GM12878 (cell line): ENCODE measurements around the gene SPINK8.
"Not testable (repeated sequence)": the region's sequence is repeated elsewhere in the genome, so short reads cannot be mapped to it uniquely, and the experiment has no call there.

Experiments used
- ATF3 ChIP-seq: IDR thresholded peaks from 2 replicates; pipeline ENCODE4 v1.6.1; 2011; ENCODE audit warnings: low read depth, mild to moderate bottlenecking, low read length, moderate library complexity, borderline replicate concordance; ENCODE audit errors: extremely low read depth
- CTCF ChIP-seq, 3 experiments: IDR thresholded peaks in 2 of 3; conservative IDR thresholded peaks in 1 of 3; 2 replicates each; pipeline ENCODE4 v1.5.1; 2011; ENCODE audit warnings: low read depth in 3 of 3, low read length in 3 of 3, mild to moderate bottlenecking in 3 of 3, control low read depth in 2 of 3, moderate library complexity in 2 of 3, inconsistent platforms in 1 of 3, mixed read lengths in 1 of 3; ENCODE audit not compliant: control insufficient read depth in 2 of 3, insufficient read depth in 1 of 3; ENCODE audit errors: extremely low read depth in 1 of 3
- HCFC1 ChIP-seq: fragments of 150-350 bp; IDR thresholded peaks from 2 replicates; pipeline ENCODE4 v1.6.1; 2014; ENCODE audit warnings: low read length
- HDGF ChIP-seq: fragments of 450-650 bp; IDR thresholded peaks from 2 replicates; pipeline ENCODE4 v1.6.1; 2016; ENCODE audit warnings: antibody characterized with exemption
- KAT2A ChIP-seq: conservative IDR thresholded peaks from 2 replicates; pipeline ENCODE4 v1.6.1; 2011; ENCODE audit warnings: low read depth, low read length; ENCODE audit not compliant: control insufficient read depth
- NFIC ChIP-seq: IDR thresholded peaks from 2 replicates; pipeline ENCODE4 v1.6.1; 2012; ENCODE audit warnings: low read depth, mild to moderate bottlenecking, inconsistent platforms, low read length, moderate library complexity
- POLR2A ChIP-seq: IDR thresholded peaks from 2 replicates; pipeline ENCODE4 v1.6.1; 2011; ENCODE audit warnings: low read depth, mild to moderate bottlenecking, low read length
- RB1 ChIP-seq: fragments of 450-650 bp; formaldehyde crosslinking; IDR thresholded peaks from 2 replicates; pipeline ENCODE4 v1.6.1; 2017; ENCODE audit warnings: mild to moderate bottlenecking, borderline replicate concordance
- SREBF1 ChIP-seq: IDR thresholded peaks from 2 replicates; pipeline ENCODE4 v1.6.1; 2012; ENCODE audit warnings: mild to moderate bottlenecking, low read length
- SRF ChIP-seq, 2 experiments: IDR thresholded peaks; 2 replicates each; pipeline ENCODE4 v1.6.1; 2011; ENCODE audit warnings: low read depth in 2 of 2, low read length in 2 of 2, mild to moderate bottlenecking in 1 of 2, moderate library complexity in 1 of 2

- not testable (repeated sequence) for TF ChIP-seq HDGF; CTCF (IDR thresholded peaks at IDR 0.05 in 2 of 3, conservative IDR thresholded peaks at IDR 0.05 in 1 of 3; ENCODE audit: control insufficient read depth in 2 of 3, extremely low read depth in 1 of 3, insufficient read depth in 1 of 3, low read depth in 3 of 3, low read length in 3 of 3); RB1; NFIC; KAT2A; SREBF1; SRF (IDR thresholded peaks at IDR 0.05; ENCODE audit: low read depth in 2 of 2, low read length in 2 of 2); POLR2A; ATF3; HCFC1
These were observed at the start of gene SPINK8 for GRCh38 chr3:48333346-48334245.
